ENCODE data around the gene MUC6. TPM values are rescaled to one million over a fixed set of nuclear protein-coding genes. Genes with fewer than 3 reads are reported as not detected.

MUC6 gene
- total RNA-seq, 1 experiment from 2014 or later, result not detected

GRCh38 chr11:1070594-1071462, 34.3 kb upstream of the MUC6 start:
- Histone ChIP-seq H3K4ac (ENCODE audit: low read depth, low read length) (no peak overlapping the region), H2BK15ac (ENCODE audit: low read depth, low read length) (no peak overlapping the region), H3K4me1 (ENCODE audit: insufficient read depth, low read length) (no peaks in the 10 kb centered on the region), H3K18ac (ENCODE audit: insufficient read length, low read depth, low read length) (no peak overlapping the region), H4K5ac (ENCODE audit: insufficient read length, low read depth, low read length) (no peak overlapping the region), H2BK5ac (ENCODE audit: insufficient read length, low read length) (no peak overlapping the region), H2AFZ (ENCODE audit: low read length) (no peak overlapping the region), H4K20me1 (ENCODE audit: control insufficient read depth, insufficient read depth, insufficient read length) (no peaks in the 10 kb centered on the region), H3K27ac (ENCODE audit: insufficient read length, low read depth, low read length) (no peak overlapping the region), H2BK12ac (ENCODE audit: insufficient read length, low read depth, low read length) (no peak overlapping the region), H3K56ac (ENCODE audit: insufficient read length, low read depth, low read length) (no peak overlapping the region), H3K9ac (ENCODE audit: extremely low read depth, insufficient read length, low read length) (no peak overlapping the region), H2BK20ac (ENCODE audit: low read depth, low read length, poor library complexity, severe bottlenecking) (no peak overlapping the region), H4K91ac (ENCODE audit: insufficient read length, low read depth, low read length) (no peak overlapping the region), H3K79me1 (ENCODE audit: insufficient read depth, low read depth, low read length, poor library complexity, severe bottlenecking) (no peaks in the 10 kb centered on the region), H3K23ac (ENCODE audit: insufficient read length, low read depth, low read length) (no peak overlapping the region), H3T11ph (ENCODE audit: low read length) (no peak overlapping the region), H3K4me2 (ENCODE audit: insufficient read depth, insufficient read length, low read length) (no peak overlapping the region), H4K8ac (replicated peaks; ENCODE audit: insufficient read length, low read depth, low read length) (no peak overlapping the region), H3K23me2 (ENCODE audit: insufficient read length, low read depth, low read length, poor library complexity, severe bottlenecking) (no peaks in the 10 kb centered on the region), H3K14ac (ENCODE audit: insufficient read depth, low read length) (no peak overlapping the region), H2BK120ac (ENCODE audit: low read depth, low read length, poor library complexity, severe bottlenecking) (no peak overlapping the region), H2AK5ac (ENCODE audit: insufficient read length, low read length) (no peak overlapping the region), H3K79me2 (ENCODE audit: insufficient read depth, low read length) (no peaks in the 10 kb centered on the region), H3K9me3 (ENCODE audit: control insufficient read depth, low read depth, low read length) (no peaks in the 10 kb centered on the region), H3K27me3 (ENCODE audit: insufficient read depth, low read length) (no peaks in the 10 kb centered on the region)
- Mint-ChIP-seq H3K27ac (no peak overlapping the region), H3K4me1 (peaks cover 3 to 5% of the 10 kb centered on the region in 2 experiments; a peak in 3 of 4 replicates), H3K36me3 (ENCODE audit: insufficient read depth in 1 of 3, low read depth in 3 of 3) (no peaks in the 10 kb centered on the region), H3K4me3 (no peak overlapping the region), H3K9me3 (peaks cover 2 to 3% of the 10 kb centered on the region in 2 experiments; a peak in 3 of 5 replicates), H3K27me3 (ENCODE audit: low read depth) (peaks cover 15% of the 10 kb centered on the region)
- DNase-seq, result no peak
- no peak for TF ChIP-seq CTCF (conservative IDR thresholded peaks at IDR 0.05)
- WGBS (ENCODE audit: extremely low coverage, insufficient read length, low lambda C conversion rate), result no CpG with 5 or more reads among the region's 9 CpGs

Measured in H9 (cell line).